ENCODE measurements around the gene SUOX. TPM values are rescaled to one million over a fixed set of nuclear protein-coding genes. Genes with fewer than 3 reads are reported as not detected.
A peak's percentile ranks its signal among the peaks of the same experiment; 100 is the strongest.
"Not testable (repeated sequence)": the region's sequence is repeated elsewhere in the genome, so short reads cannot be mapped to it uniquely, and the experiment has no call there.

SUOX gene
- total RNA-seq, 1 experiment from 2014 or later, result 13.2 TPM

- H3K4me1 ChIP-seq; DNase-seq; H3K27ac ChIP-seq; H3K9me3 ChIP-seq (replicated peaks); H3K36me3 ChIP-seq; H3K27me3 ChIP-seq; H3K4me3 ChIP-seq: not testable (repeated sequence)
Measured at GRCh38 chr12:55999522-55999921, 2.4 kb downstream of the SUOX start.

DNA sequence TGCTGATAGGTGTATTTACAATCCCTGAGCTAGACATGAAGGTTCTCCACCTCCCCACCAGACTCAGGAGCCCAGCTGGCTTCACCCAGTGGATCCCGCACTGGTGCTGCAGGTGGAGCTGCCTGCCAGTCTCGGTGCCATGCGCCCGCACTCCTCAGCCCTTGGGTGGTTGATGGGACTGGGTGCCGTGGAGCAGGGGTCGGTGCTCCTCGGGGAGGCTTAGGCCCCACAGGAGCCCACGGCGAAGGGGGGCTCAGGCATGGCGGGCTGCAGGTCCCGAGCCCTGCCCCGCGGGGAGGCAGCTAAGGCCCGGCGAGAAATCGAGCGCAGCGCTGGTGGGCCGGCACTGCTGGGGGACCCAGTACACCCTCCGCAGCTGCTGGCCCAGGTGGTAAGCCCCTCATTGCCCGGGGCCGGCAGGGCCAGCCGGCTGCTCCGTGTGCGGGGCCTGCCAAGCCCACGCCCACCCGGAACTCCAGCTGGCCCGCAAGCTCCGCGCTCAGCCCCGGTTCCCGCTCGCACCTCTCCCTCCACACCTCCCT, 3.0 kb downstream of the SUOX start:
- not testable (repeated sequence) for H3K4me1 ChIP-seq; H3K9me3 ChIP-seq (replicated peaks); DNase-seq; H3K4me3 ChIP-seq; H3K36me3 ChIP-seq; H3K27ac ChIP-seq; H3K27me3 ChIP-seq

DNA sequence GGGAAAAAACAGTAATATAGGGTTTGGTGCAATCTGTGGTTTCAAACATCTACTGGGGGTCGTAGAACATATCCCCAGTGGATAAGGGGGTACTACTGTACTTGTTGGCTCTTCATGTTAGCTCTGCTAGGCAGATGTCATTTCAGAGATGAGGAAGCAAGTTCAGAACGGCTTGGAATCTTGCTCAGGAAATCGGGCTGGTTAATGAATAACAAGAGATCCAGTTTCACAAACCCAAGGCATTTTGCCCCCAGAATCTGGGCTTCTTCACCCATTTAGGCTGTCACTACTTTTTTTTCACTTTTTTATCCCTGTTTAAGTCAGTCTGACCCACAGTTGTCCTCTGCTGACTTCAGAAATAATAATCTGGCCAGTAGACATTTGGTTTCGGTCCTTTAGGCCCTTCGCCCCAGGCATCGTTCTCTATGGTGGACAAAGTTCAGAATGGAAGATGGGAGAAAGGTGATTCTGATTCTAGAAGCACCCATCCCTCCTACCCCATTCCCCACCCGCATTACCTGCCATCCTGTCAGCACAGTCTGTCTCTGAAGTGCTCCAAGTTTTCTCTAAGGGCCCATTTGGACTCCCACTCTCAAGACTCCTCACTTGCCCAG, 4.5 kb downstream of the SUOX start:
- H3K4me1 ChIP-seq, result no peaks in the 10 kb centered on the region
- no peak overlapping the region for H3K4me3 ChIP-seq
- H3K27me3 ChIP-seq, result no peaks in the 10 kb centered on the region
- DNase-seq, result no peak
- no peaks in the 10 kb centered on the region; the same call in 1 of the 2 replicates for H3K36me3 ChIP-seq
- no peak overlapping the region for H3K27ac ChIP-seq
- no peaks in the 10 kb centered on the region for H3K9me3 ChIP-seq (replicated peaks)

DNA sequence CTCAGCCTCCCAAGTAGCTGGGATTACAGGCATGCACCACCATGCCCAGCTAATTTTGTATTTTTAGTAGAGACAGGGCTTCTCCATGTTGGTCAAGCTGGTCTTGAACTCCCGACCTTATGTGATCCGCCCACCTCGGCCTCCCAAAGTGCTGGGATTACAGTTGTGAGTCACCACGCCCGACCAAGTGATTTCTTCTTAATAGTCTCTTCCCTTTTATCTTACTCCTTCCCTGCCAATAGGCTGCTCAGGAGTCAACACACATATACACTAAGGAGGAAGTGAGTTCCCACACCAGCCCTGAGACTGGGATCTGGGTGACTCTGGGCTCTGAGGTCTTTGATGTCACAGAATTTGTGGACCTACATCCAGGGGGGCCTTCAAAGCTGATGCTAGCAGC, 6.3 kb downstream of the SUOX start:
- not testable (repeated sequence) for DNase-seq; H3K27me3 ChIP-seq; H3K4me1 ChIP-seq; H3K4me3 ChIP-seq; H3K36me3 ChIP-seq; H3K9me3 ChIP-seq (replicated peaks); H3K27ac ChIP-seq

DNA sequence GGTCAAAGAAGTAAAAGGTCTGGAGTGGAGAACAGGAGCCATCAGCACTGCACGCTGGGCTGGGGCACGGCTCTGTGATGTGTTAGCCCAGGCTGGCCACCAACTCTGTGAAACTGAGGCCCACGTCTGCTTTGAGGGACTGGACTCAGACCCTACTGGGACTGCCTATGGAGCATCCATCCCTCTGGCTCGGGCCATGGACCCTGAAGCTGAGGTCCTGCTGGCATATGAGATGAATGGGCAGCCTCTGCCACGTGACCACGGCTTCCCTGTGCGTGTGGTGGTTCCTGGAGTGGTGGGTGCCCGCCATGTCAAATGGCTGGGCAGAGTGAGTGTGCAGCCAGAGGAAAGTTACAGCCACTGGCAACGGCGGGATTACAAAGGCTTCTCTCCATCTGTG, 7.1 kb downstream of the SUOX start:
- no peak overlapping the region for H3K27ac ChIP-seq
- no peak for DNase-seq
- H3K4me3 ChIP-seq, result no peak overlapping the region
- H3K27me3 ChIP-seq, result no peaks in the 10 kb centered on the region
- H3K9me3 ChIP-seq (replicated peaks), result no peaks in the 10 kb centered on the region
- no peaks in the 10 kb centered on the region; the same call in 1 of the 2 replicates for H3K36me3 ChIP-seq
- H3K4me1 ChIP-seq, result no peaks in the 10 kb centered on the region

DNA sequence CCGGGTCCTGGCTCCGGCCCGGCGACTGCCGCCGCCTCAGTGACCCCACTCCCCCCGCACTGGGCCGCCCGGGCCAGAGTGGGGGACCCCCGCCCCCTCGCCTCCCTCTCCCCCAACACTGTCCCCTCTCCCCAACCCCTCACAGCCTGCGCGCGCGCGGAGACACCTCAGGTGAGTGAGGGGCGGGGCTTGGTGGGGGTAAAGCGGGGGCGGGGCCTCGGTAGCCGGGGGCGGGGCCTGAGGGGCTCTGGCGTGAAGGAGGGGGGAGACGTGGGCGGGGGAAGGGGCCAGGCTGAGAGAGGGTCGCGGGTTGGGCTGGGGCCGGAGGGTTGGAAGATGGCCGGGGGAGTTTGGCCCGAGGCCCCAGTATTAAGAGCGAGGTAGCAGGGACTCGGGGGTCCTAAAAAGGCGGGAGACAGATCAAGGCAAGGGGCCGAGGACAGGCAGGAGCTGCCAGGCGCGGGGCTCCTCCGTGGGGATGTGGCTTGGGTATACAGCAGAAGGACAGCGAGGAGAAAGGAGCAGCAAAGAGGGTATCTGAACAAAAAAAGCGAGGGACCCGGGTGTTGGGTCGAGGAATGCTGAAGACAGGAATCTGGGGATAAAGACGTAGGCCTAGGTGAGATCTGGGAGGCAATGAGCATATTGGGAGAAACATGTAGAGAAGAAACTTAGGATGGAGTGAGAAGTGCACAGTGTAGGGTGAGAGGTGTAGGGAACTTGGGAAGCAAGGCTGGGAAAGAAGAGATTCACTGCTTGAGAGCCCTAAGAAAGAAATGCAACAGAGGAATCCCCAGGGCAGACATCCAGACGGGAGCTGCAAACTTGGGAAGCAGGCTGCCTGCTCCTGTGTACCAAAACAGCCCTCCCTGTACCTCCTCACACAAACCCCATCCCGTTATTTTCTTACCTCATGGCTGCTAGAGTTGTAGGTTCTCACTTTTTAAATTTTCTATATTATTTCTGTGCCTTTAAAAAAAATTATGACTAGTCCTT, 10.8 kb downstream of the SUOX start:
- Histone ChIP-seq H3K4me1 (no peaks in the 10 kb centered on the region), H3K9me3 (replicated peaks) (no peaks in the 10 kb centered on the region), H3K36me3 (no peaks in the 10 kb centered on the region), H3K27me3 (no peaks in the 10 kb centered on the region), H3K4me3 (peak overlapping the region; percentile 58), H3K27ac (peak overlapping the region; percentile 33; the same call in 1 of the 2 replicates)
- DNase-seq, result peak; percentile 60 to 64

- H3K4me1 ChIP-seq, result no peaks in the 10 kb centered on the region
- H3K36me3 ChIP-seq, result no peaks in the 10 kb centered on the region
- no peaks in the 10 kb centered on the region for H3K27me3 ChIP-seq
- no peak overlapping the region for H3K27ac ChIP-seq
- no peaks in the 10 kb centered on the region for H3K9me3 ChIP-seq (replicated peaks)
- no peak for DNase-seq
- no peak overlapping the region for H3K4me3 ChIP-seq
Measured at GRCh38 chr12:56010111-56010570, 13.1 kb downstream of the SUOX start.

DNA sequence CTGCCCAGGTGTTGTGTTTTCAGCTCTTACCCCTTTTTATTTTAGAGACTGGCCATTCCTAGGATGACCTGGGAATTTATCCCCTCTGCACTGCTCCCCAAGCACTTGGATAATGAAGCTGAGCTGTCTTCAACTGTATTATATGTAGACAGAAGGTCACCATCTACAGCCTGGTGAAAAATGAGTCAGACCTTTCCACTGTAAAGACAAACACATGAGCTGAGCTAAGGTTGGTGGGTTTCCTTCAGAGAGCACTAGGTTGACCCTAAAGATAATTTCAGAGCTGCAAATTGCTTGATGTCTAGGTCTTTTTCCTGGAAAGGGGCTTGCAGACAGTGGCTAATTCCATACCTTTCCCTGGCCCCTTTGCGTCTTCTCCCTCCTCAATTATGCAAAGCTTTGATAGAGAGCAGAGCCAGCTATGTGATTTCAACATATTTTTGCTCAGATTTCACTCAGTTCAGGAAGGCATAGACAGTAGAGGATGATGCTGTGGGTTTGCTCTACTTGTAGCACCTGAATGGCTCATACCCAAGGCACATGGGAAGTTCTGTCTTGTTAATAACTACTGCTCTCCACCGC, 14.5 kb downstream of the SUOX start:
- DNase-seq, result no peak
- no peaks in the 10 kb centered on the region for H3K27me3 ChIP-seq
- no peak overlapping the region for H3K4me3 ChIP-seq
- no peak overlapping the region for H3K27ac ChIP-seq
- no peaks in the 10 kb centered on the region for H3K4me1 ChIP-seq
- H3K36me3 ChIP-seq, result no peaks in the 10 kb centered on the region
- no peaks in the 10 kb centered on the region for H3K9me3 ChIP-seq (replicated peaks)

DNA sequence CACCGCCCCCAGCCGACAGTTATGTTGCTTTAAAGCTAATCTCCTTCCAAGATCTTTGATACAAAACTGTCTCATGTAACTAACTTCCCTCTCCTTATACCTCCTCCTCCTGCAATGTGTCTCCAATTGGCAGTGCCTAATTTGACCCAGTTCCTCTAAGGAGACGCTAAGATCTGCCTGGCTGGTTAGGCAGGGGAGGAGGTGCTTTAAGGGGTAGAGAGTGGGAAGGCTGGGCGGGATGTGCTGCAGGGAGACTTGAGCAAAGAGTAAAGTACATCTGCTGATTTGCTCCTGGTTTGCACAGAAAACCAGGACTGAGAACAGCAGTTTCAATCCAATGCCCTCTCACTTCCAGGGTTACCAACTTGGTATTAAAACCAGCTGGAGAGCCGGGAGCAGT, 16.4 kb downstream of the SUOX start:
- Histone ChIP-seq H3K27me3 (no peaks in the 10 kb centered on the region), H3K9me3 (replicated peaks) (no peaks in the 10 kb centered on the region), H3K4me3 (no peak overlapping the region), H3K36me3 (no peaks in the 10 kb centered on the region), H3K4me1 (no peaks in the 10 kb centered on the region), H3K27ac (no peak overlapping the region)
- no peak for DNase-seq

GRCh38 chr12:56014205-56014604, 17.1 kb downstream of the SUOX start:
- no peak for DNase-seq
- Histone ChIP-seq H3K27ac (no peak overlapping the region), H3K9me3 (replicated peaks) (no peaks in the 10 kb centered on the region), H3K4me3 (no peak overlapping the region), H3K27me3 (no peaks in the 10 kb centered on the region), H3K4me1 (no peaks in the 10 kb centered on the region), H3K36me3 (no peaks in the 10 kb centered on the region)

GRCh38 chr12:56017181-56017580, 20.1 kb downstream of the SUOX start:
- no peaks in the 10 kb centered on the region for H3K4me1 ChIP-seq
- no peaks in the 10 kb centered on the region for H3K27me3 ChIP-seq
- no peak overlapping the region for H3K4me3 ChIP-seq
- no peaks in the 10 kb centered on the region for H3K36me3 ChIP-seq
- H3K27ac ChIP-seq, result no peak overlapping the region
- H3K9me3 ChIP-seq (replicated peaks), result no peaks in the 10 kb centered on the region
- no peak for DNase-seq

DNA sequence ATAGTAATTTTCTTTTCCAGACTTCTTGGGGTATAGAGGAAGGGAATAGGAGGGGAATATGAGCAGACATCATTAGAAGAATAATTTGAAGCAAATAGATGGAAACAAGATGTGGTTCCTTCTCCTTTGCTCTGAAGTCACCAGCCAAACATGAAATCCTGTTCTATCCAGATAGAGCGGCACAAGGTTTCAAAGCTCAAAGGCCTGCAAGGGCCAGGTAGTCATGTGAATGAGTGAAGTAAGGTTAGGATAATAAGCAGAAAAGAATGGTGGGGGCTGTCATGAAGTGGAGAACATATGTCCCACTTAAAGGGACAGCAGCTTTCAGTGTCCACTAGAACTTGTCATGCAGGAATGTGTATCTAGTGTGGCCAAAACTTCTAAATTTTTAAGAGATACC, 21.3 kb downstream of the SUOX start:
- Histone ChIP-seq H3K27me3 (no peaks in the 10 kb centered on the region), H3K36me3 (no peaks in the 10 kb centered on the region), H3K4me1 (no peaks in the 10 kb centered on the region), H3K27ac (no peak overlapping the region), H3K4me3 (no peak overlapping the region), H3K9me3 (replicated peaks) (no peaks in the 10 kb centered on the region)
- DNase-seq, result no peak

DNA sequence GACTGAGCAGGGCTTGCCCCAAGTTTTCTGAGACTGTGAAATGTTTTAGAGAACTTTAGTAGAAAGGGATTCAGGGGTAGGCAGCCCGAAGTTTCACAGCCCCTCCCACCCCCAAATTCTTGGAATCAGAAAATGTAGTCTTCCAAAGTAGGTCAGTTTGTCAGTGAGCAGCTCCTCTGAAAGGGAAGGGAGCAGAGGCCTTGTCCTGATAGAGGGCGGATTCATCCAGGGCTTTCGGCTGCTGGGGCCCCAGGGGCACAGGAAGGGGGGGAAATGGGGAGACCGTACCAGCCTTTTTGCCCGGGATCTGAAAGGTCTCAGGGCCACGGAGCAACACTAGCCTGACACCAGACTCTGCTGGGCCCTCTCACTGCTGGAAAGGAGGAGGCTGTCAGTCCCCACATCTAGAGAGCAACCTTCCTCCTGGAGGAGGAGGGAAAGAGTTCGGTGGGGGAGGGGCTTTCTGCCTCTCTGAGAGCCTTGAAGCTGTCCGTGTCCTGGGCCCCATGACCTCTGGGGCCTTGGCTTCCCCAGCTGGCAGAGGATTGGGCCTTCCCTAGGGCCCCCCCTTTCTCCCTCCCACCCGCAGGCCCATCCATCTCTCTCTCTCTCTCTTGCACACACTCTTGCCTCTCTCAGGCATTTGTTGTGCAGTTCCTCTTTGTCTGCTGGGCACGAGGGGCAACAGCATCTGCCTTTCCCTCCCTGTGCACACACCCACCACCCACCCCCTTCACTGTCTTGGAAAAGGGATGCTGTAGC, 23.5 kb downstream of the SUOX start, which contains the start of gene IKZF4:
Gene IKZF4 (plus strand): TSS at position 621 of the 762 bp plus-strand sequence. CDS start 451 bp downstream, outside the sequence.
- no peaks in the 10 kb centered on the region for H3K27me3 ChIP-seq
- no peak within 1 kb of the TSS for H3K4me3 ChIP-seq
- H3K36me3 ChIP-seq, result no peaks in the 10 kb centered on the region
- H3K27ac ChIP-seq, result no peak within 1 kb of the TSS
- no peaks in the 10 kb centered on the region for H3K9me3 ChIP-seq (replicated peaks)
- DNase-seq, result no peak
- no peaks in the 10 kb centered on the region for H3K4me1 ChIP-seq

- Histone ChIP-seq H3K27ac (no peak overlapping the region), H3K4me3 (no peak overlapping the region), H3K9me3 (replicated peaks) (no peaks in the 10 kb centered on the region), H3K36me3 (no peaks in the 10 kb centered on the region), H3K27me3 (no peaks in the 10 kb centered on the region), H3K4me1 (no peaks in the 10 kb centered on the region)
- no peak for DNase-seq
Measured at GRCh38 chr12:56021889-56022497, 24.9 kb downstream of the SUOX start.

All from SJCRH30 (cell line).